HG03457 (cell line): ENCODE data around the gene ACTL9.

Experiments
- ATAC-seq: cut with Tn5 transposase; IDR thresholded peaks from one replicate; pipeline ENCODE4 v1.9.1; 2021; ENCODE audit warnings: moderate number of reproducible peaks; ENCODE audit not compliant: unreplicated experiment

The ACTL9 gene

GRCh38 chr19:8654591-8655339, 43.8 kb downstream of the ACTL9 start:
- ATAC-seq = no peak

DNA sequence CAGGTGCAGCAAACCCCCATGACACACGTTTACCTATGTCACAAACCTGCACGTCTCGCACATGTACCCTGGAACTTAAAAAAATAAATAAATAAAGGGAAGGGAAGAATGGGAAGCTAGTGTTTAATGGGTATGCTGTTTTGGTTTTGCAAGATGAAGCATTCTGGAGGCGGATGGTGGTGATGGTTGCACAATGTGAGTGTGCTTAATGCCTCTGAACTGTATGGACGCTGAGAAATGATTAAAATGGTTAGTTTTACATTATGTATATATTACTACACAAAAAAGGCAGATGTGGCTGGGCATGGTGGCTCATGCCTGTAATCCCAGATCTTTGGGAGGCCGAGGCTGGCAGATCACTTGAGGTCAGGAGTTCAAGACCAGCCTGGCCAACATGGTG, 50.4 kb downstream of the ACTL9 start:
- no peak for ATAC-seq
